Effector memory CD4-positive, alpha-beta T cell (primary cell): ENCODE measurements around the gene RYR1.

ENCODE experiments used
- DNase-seq, 3 donors: peaks; one replicate each; pipeline ENCODE4 v3.0.0-alpha.2; 2020
- H3K27ac ChIP-seq: 2 replicates; pipeline ENCODE4 v1.7.0; 2013; ENCODE audit warnings: mild to moderate bottlenecking, low read length, moderate library complexity; ENCODE audit not compliant: insufficient read depth, poor library complexity, severe bottlenecking
- H3K27me3 ChIP-seq: replicated peaks from 2 replicates; pipeline ENCODE4 v1.7.0; 2013; ENCODE audit warnings: mild to moderate bottlenecking, low read length; ENCODE audit not compliant: insufficient read depth, control insufficient read depth, poor library complexity, severe bottlenecking
- H3K36me3 ChIP-seq: 2 replicates; pipeline ENCODE4 v1.7.0; 2013; ENCODE audit warnings: mild to moderate bottlenecking, low read length, moderate library complexity; ENCODE audit not compliant: control insufficient read depth, insufficient read depth
- H3K4me1 ChIP-seq: 2 replicates; pipeline ENCODE4 v1.7.0; 2013; ENCODE audit warnings: low read length, mild to moderate bottlenecking; ENCODE audit not compliant: control insufficient read depth, insufficient read depth, poor library complexity, severe bottlenecking
- H3K4me3 ChIP-seq: 2 replicates; pipeline ENCODE4 v1.7.0; 2013; ENCODE audit warnings: low read length, low read depth, mild to moderate bottlenecking; ENCODE audit not compliant: insufficient read depth, poor library complexity, severe bottlenecking
- H3K9me3 ChIP-seq: 2 replicates; pipeline ENCODE4 v1.7.0; 2013; ENCODE audit warnings: mild to moderate bottlenecking, low read length, moderate library complexity; ENCODE audit not compliant: control insufficient read depth

Gene RYR1

GRCh38 chr19:38519168-38519567, 85.7 kb downstream of the RYR1 start:
- Histone ChIP-seq H3K9me3 (no peaks in the 10 kb centered on the region), H3K4me3 (no peak overlapping the region), H3K4me1 (peaks cover 6% of the 10 kb centered on the region), H3K27me3 (no peaks in the 10 kb centered on the region), H3K36me3 (no peaks in the 10 kb centered on the region), H3K27ac (no peak overlapping the region)
- no peak for DNase-seq

- DNase-seq: no peak
- no peaks in the 10 kb centered on the region for H3K36me3 ChIP-seq
- no peak overlapping the region for H3K27ac ChIP-seq
- no peak overlapping the region for H3K4me3 ChIP-seq
- no peaks in the 10 kb centered on the region for H3K9me3 ChIP-seq
- H3K27me3 ChIP-seq: no peaks in the 10 kb centered on the region
- peaks cover 6% of the 10 kb centered on the region for H3K4me1 ChIP-seq
These were observed 86.5 kb downstream of the RYR1 start for GRCh38 chr19:38519988-38520387.

GRCh38 chr19:38522915-38523314, 89.4 kb downstream of the RYR1 start:
- H3K9me3 ChIP-seq: no peaks in the 10 kb centered on the region
- no peaks in the 10 kb centered on the region for H3K27me3 ChIP-seq
- no peaks in the 10 kb centered on the region for H3K36me3 ChIP-seq
- H3K27ac ChIP-seq: no peak overlapping the region
- no peak overlapping the region for H3K4me3 ChIP-seq
- no peaks in the 10 kb centered on the region for H3K4me1 ChIP-seq
- no peak for DNase-seq

GRCh38 chr19:38523319-38523718, 89.8 kb downstream of the RYR1 start:
- H3K9me3 ChIP-seq: no peaks in the 10 kb centered on the region
- H3K27me3 ChIP-seq: no peaks in the 10 kb centered on the region
- no peaks in the 10 kb centered on the region for H3K4me1 ChIP-seq
- no peak overlapping the region for H3K27ac ChIP-seq
- DNase-seq: no peak
- H3K36me3 ChIP-seq: no peaks in the 10 kb centered on the region
- no peak overlapping the region for H3K4me3 ChIP-seq

GRCh38 chr19:38524369-38524768, 90.9 kb downstream of the RYR1 start:
- Histone ChIP-seq H3K27me3 (no peaks in the 10 kb centered on the region), H3K4me3 (no peak overlapping the region), H3K9me3 (no peaks in the 10 kb centered on the region), H3K4me1 (no peaks in the 10 kb centered on the region), H3K27ac (no peak overlapping the region), H3K36me3 (no peaks in the 10 kb centered on the region)
- no peak for DNase-seq

GRCh38 chr19:38524994-38525634, 91.6 kb downstream of the RYR1 start:
- H3K4me1 ChIP-seq: no peaks in the 10 kb centered on the region
- no peak overlapping the region for H3K27ac ChIP-seq
- no peaks in the 10 kb centered on the region for H3K9me3 ChIP-seq
- H3K27me3 ChIP-seq: no peaks in the 10 kb centered on the region
- H3K4me3 ChIP-seq: no peak overlapping the region
- H3K36me3 ChIP-seq: no peaks in the 10 kb centered on the region
- DNase-seq: no peak

GRCh38 chr19:38526430-38526829, 92.9 kb downstream of the RYR1 start:
- no peak for DNase-seq
- Histone ChIP-seq H3K36me3 (no peaks in the 10 kb centered on the region), H3K4me1 (no peaks in the 10 kb centered on the region), H3K9me3 (no peaks in the 10 kb centered on the region), H3K27me3 (no peaks in the 10 kb centered on the region), H3K4me3 (no peak overlapping the region), H3K27ac (no peak overlapping the region)

GRCh38 chr19:38527466-38528136, 94.1 kb downstream of the RYR1 start:
- no peak overlapping the region for H3K27ac ChIP-seq
- H3K9me3 ChIP-seq: no peaks in the 10 kb centered on the region
- H3K4me1 ChIP-seq: no peaks in the 10 kb centered on the region
- no peak for DNase-seq
- H3K27me3 ChIP-seq: no peaks in the 10 kb centered on the region
- H3K4me3 ChIP-seq: no peak overlapping the region
- no peaks in the 10 kb centered on the region for H3K36me3 ChIP-seq

- no peak overlapping the region for H3K4me3 ChIP-seq
- no peak for DNase-seq
- H3K4me1 ChIP-seq: no peaks in the 10 kb centered on the region
- no peak overlapping the region for H3K27ac ChIP-seq
- no peaks in the 10 kb centered on the region for H3K9me3 ChIP-seq
- H3K27me3 ChIP-seq: no peaks in the 10 kb centered on the region
- no peaks in the 10 kb centered on the region for H3K36me3 ChIP-seq
These were observed 94.8 kb downstream of the RYR1 start for GRCh38 chr19:38528213-38528755.

- Histone ChIP-seq H3K4me3 (no peak overlapping the region), H3K4me1 (no peaks in the 10 kb centered on the region), H3K36me3 (no peaks in the 10 kb centered on the region), H3K9me3 (no peaks in the 10 kb centered on the region), H3K27ac (no peak overlapping the region), H3K27me3 (no peaks in the 10 kb centered on the region)
- DNase-seq: no peak
These were observed 95.4 kb downstream of the RYR1 start for GRCh38 chr19:38528931-38529330.
